Measurements from ENCODE around the gene OR8I2. TPM values are rescaled to one million over a fixed set of nuclear protein-coding genes. Genes with fewer than 3 reads are reported as not detected.

Gene OR8I2
- total RNA-seq (2021; ENCODE audit: unreplicated experiment) (not detected), Bru-seq, nascent RNA (not detected), BruChase-seq, experiment 1, labeled RNA remaining after a 6-hour chase (not detected), BruChase-seq, experiment 2, labeled RNA remaining after a 2-hour chase (not detected)
- polyA plus RNA-seq (2012) = not detected in 2 replicates
- long read RNA-seq = 0 reads

- H3K9me2 ChIP-seq (ENCODE audit: insufficient read depth) = no peaks in the 10 kb centered on the region
- H4K20me1 ChIP-seq (ENCODE audit: insufficient read depth) = no peaks in the 10 kb centered on the region
- no peaks in the 10 kb centered on the region for H3K4me1 ChIP-seq (ENCODE audit: control insufficient read depth in 1 of 2, insufficient read depth in 2 of 2, low read length in 2 of 2)
- H3K79me2 ChIP-seq (ENCODE audit: insufficient read depth, low read length) = no peaks in the 10 kb centered on the region
- no peak within 1 kb of the TSS for H2AFZ ChIP-seq (ENCODE audit: low read depth, low read length, poor library complexity, severe bottlenecking)
- no peak within 1 kb of the TSS for H3K4me2 ChIP-seq (ENCODE audit: low read length)
- TF ChIP-seq ZNF274 (IDR thresholded peaks at IDR 0.05; ENCODE audit: low read depth, low read length) (no peak), SIN3A (IDR thresholded peaks at IDR 0.05; ENCODE audit: low read depth) (no peak), EGR1 (IDR thresholded peaks at IDR 0.05; ENCODE audit: low read depth) (no peak), ELF1 (IDR thresholded peaks at IDR 0.05; ENCODE audit: borderline replicate concordance, low read depth) (no peak)
- DNase-seq (ENCODE audit: low read depth, low spot score) = no peak
- ATAC-seq = no peak
- RAD21 ChIA-PET (ENCODE audit: low non-redundant PET in 1 of 2, low total read pairs in 2 of 2, uncharacterized antibody in 2 of 2, unreplicated experiment in 2 of 2) = no interaction called here
- H3K27me3 ChIP-seq (ENCODE audit: insufficient read depth, low read length) = no peaks in the 10 kb centered on the region
- H3K36me3 ChIP-seq (ENCODE audit: control insufficient read depth in 1 of 2, insufficient read depth in 2 of 2, low read length in 2 of 2) = no peaks in the 10 kb centered on the region
- no peak within 1 kb of the TSS for H3K9ac ChIP-seq (ENCODE audit: low read length)
- H3K4me3 ChIP-seq (replicated peaks in 1 of 2; ENCODE audit: low read depth in 1 of 2, low read length in 2 of 2) = no peak within 1 kb of the TSS
- intact Hi-C loops (cut with micrococcal nuclease) = no loop called here
- no peak within 1 kb of the TSS for H3K27ac ChIP-seq (ENCODE audit: low read depth, low read length)
- CTCF ChIA-PET = no interaction called here
- POLR2A ChIA-PET = no interaction called here
- no TSS peak for BruUV-seq (replicated peaks)
- peaks cover 0 to 15% of the 10 kb centered on the region in 2 experiments; a peak in 2 of 4 replicates for H3K9me3 ChIP-seq (ENCODE audit: control insufficient read depth in 1 of 2, insufficient read depth in 1 of 2, low read depth in 1 of 2, low read length in 2 of 2)
These were observed at the start of gene OR8I2 for GRCh38 chr11:56093008-56093407. TSS of gene OR8I2 (plus strand) at chr11:56093308. CDS start at chr11:56093308, 0 bp downstream.

GRCh38 chr11:56045538-56045937 lies 47.6 kb upstream of the OR8I2 start:
- H3K9me3 ChIP-seq (ENCODE audit: control insufficient read depth in 1 of 2, insufficient read depth in 1 of 2, low read depth in 1 of 2, low read length in 2 of 2) = peaks cover 0 to 7% of the 10 kb centered on the region in 2 experiments; a peak in 2 of 4 replicates
- intact Hi-C loops (cut with micrococcal nuclease) = no loop called here
- no peaks in the 10 kb centered on the region for H4K20me1 ChIP-seq (ENCODE audit: insufficient read depth)
- H3K27ac ChIP-seq (ENCODE audit: low read depth, low read length) = no peak overlapping the region
- H3K9ac ChIP-seq (ENCODE audit: low read length) = no peak overlapping the region
- ChIA-PET RAD21 (ENCODE audit: low non-redundant PET in 1 of 2, low total read pairs in 2 of 2, uncharacterized antibody in 2 of 2, unreplicated experiment in 2 of 2) (no interaction called here), CTCF (no interaction called here), POLR2A (no interaction called here)
- DNase-seq (ENCODE audit: low read depth, low spot score) (no peak), ATAC-seq (no peak)
- no peaks in the 10 kb centered on the region for H3K4me1 ChIP-seq (ENCODE audit: control insufficient read depth in 1 of 2, insufficient read depth in 2 of 2, low read length in 2 of 2)
- no peaks in the 10 kb centered on the region for H3K79me2 ChIP-seq (ENCODE audit: insufficient read depth, low read length)
- TF ChIP-seq EZH2 (IDR thresholded peaks at IDR 0.05) = no peak
- TF ChIP-seq SIN3A (IDR thresholded peaks at IDR 0.05; ENCODE audit: low read depth) = no peak
- no peak for TF ChIP-seq RAD21 (IDR thresholded peaks at IDR 0.05; ENCODE audit: low read depth)
- TF ChIP-seq POLR2AphosphoS5 (IDR thresholded peaks at IDR 0.05; ENCODE audit: low read depth, low read length) = no peak
- no peak overlapping the region for H3K4me3 ChIP-seq (replicated peaks in 1 of 2; ENCODE audit: low read depth in 1 of 2, low read length in 2 of 2)
- H3K4me2 ChIP-seq (ENCODE audit: low read length) = no peak overlapping the region
- no peaks in the 10 kb centered on the region for H3K36me3 ChIP-seq (ENCODE audit: control insufficient read depth in 1 of 2, insufficient read depth in 2 of 2, low read length in 2 of 2)
- no peaks in the 10 kb centered on the region for H3K27me3 ChIP-seq (ENCODE audit: insufficient read depth, low read length)
- no peak overlapping the region for H2AFZ ChIP-seq (ENCODE audit: low read depth, low read length, poor library complexity, severe bottlenecking)
- no TSS peak for BruUV-seq (replicated peaks)
- no peaks in the 10 kb centered on the region for H3K9me2 ChIP-seq (ENCODE audit: insufficient read depth)
